ENCODE data around the gene ZNF672.
"Not testable (repeated sequence)": the region's sequence is repeated elsewhere in the genome, so short reads cannot be mapped to it uniquely, and the experiment has no call there.

The ZNF672 gene

GRCh38 chr1:248837781-248838356 is at the start of gene ZNF672:
ZNF672 (plus strand) TSS chr1:248838224; CDS start chr1:248847275, 9,051 bp downstream.
- DNase-seq = peak; percentile 94

- no peak for DNase-seq
Observed at GRCh38 chr1:248788327-248788726, 49.7 kb upstream of the ZNF672 start.

DNA sequence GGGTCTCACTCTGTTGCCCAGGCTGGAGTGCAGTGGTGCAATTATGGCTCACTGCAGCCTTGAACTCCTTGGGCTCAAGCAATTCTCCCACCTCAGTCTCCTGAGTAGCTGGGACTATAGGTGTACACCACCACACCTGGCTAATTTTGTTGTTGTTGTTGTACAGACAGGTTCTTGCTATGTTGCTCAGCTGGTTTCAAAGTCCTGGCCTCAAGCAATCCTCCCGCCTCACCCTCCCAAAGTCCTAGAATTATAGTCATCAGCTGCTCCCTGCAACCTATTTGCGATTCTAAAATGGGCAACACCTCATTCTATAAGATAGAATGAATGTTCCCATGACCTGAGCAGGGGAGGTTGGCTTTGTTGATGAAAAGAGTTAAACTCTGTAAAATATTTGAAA is 48.7 kb upstream of the ZNF672 start:
- not testable (repeated sequence) for DNase-seq

GRCh38 chr1:248790456-248790855 is 47.6 kb upstream of the ZNF672 start:
- no peak for DNase-seq

- DNase-seq = no peak
Observed at GRCh38 chr1:248791010-248791409, 47.0 kb upstream of the ZNF672 start.

DNA sequence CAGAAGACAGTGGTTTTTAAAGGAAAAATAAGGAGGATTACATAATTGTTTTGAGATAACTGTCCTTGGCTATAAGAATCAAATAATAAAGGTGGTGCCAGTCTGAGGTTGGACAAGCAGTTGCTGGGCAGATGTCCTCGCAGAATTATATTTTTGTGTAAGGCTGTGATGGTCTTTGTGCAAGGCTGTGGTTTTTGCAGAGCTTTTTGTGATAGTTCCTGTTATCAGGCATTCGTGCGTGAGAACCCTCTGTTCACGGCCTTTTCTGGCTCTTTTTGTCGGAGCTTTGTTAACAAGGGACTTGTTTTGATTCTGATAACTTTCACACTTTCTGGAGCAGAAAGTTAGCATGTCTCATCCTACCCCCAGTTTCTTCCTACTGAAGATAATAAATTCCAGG is 45.7 kb upstream of the ZNF672 start:
- DNase-seq = no peak

GRCh38 chr1:248793592-248793991 is 44.4 kb upstream of the ZNF672 start:
- no peak for DNase-seq

- not testable (repeated sequence) for DNase-seq
Observed at GRCh38 chr1:248794663-248795062, 43.4 kb upstream of the ZNF672 start.

- no peak for DNase-seq
Observed at GRCh38 chr1:248798791-248799190, 39.2 kb upstream of the ZNF672 start.

- DNase-seq = no peak
Observed at GRCh38 chr1:248800459-248800858, 37.6 kb upstream of the ZNF672 start.

- DNase-seq = no peak
Observed at GRCh38 chr1:248802454-248802853, 35.6 kb upstream of the ZNF672 start.

DNA sequence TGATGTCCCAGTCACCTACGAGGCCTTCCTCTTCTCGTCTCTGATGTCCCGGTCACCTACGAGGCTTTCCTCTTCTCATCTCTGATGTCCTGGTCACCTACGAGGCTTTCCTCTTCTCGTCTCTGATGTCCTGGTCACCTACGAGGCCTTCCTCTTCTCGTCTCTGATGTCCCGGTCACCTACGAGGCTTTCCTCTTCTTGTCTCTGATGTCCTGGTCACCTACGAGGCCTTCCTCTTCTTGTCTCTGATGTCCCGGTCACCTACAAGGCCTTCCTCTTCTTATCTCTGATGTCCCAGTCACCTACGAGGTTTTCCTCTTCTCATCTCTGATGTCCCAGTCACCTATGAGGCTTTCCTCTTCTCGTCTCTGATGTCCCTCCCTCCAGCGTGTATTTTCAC is 34.5 kb upstream of the ZNF672 start:
- DNase-seq = not testable (repeated sequence)

GRCh38 chr1:248804771-248805681 is 33.0 kb upstream of the ZNF672 start:
- no peak for DNase-seq

- no peak for DNase-seq
Observed at GRCh38 chr1:248805876-248806275, 32.1 kb upstream of the ZNF672 start.

DNA sequence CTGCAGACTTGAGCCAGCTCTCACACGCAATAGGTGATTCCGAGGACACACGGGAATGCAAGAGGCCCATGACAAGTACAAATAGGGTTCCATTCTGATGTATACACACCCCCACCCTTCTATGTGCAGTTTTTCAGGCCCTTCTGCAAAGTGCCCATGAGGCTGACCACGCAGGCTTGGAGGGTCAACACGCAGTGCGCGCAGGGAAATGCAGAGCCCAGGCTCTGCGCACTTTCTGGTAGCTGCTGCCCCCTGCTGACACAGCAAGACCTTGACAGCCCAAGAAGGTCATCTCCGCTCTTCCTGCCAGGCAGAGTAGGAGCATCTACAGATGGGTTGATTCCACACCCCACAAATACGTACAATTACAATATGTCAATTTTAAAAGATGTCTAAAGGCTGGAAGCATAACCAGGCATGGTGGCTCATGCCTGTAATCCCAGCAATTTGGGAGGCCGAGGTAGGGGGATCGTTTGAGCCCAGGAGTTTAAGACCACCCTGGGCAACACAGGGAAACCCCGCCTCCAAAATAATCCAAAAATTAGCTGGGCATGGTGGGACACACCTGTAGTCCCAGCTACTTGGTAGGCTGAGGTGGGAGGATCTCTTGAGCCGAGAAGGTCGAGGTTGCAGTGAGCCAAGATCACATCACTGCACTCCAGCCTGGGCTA is 30.8 kb upstream of the ZNF672 start:
- DNase-seq = peak; percentile 61 to 72

GRCh38 chr1:248808876-248809275 is 29.1 kb upstream of the ZNF672 start:
- no peak for DNase-seq

DNA sequence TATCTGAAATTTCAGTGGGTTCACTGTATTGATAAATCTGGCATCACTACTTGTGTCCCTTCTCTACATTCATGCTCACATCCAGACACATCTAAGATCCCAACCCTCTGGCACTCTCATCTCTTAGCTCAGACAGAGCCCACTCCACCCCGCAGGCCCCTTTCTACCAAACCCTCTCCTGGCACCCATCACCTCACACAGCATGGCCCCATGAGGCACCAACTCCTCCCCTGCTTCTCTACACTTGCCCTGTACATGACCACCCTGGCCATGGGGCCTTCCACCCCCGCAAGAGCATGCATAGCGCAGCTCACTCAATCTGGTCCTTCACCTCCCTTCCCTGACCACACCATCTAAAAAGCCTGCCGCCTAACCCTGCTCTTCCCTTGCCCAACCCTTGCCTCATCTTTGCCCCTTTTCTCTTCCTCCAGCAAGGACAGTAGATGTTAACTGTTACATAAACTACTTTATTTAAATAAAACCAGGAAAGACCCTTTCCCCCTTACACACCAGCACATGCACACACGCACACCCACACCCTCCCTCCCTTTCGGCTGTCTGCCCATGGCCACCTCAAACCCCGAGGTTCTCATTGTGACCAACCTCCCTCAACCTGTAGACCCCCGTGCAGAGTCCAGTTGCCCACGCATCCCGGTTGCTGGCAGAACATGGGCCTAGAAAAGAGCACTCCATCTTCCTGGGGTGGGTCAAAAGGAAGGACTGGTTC is 27.9 kb upstream of the ZNF672 start:
- no peak for DNase-seq

GRCh38 chr1:248810727-248811513 is 27.1 kb upstream of the ZNF672 start:
- no peak for DNase-seq

DNA sequence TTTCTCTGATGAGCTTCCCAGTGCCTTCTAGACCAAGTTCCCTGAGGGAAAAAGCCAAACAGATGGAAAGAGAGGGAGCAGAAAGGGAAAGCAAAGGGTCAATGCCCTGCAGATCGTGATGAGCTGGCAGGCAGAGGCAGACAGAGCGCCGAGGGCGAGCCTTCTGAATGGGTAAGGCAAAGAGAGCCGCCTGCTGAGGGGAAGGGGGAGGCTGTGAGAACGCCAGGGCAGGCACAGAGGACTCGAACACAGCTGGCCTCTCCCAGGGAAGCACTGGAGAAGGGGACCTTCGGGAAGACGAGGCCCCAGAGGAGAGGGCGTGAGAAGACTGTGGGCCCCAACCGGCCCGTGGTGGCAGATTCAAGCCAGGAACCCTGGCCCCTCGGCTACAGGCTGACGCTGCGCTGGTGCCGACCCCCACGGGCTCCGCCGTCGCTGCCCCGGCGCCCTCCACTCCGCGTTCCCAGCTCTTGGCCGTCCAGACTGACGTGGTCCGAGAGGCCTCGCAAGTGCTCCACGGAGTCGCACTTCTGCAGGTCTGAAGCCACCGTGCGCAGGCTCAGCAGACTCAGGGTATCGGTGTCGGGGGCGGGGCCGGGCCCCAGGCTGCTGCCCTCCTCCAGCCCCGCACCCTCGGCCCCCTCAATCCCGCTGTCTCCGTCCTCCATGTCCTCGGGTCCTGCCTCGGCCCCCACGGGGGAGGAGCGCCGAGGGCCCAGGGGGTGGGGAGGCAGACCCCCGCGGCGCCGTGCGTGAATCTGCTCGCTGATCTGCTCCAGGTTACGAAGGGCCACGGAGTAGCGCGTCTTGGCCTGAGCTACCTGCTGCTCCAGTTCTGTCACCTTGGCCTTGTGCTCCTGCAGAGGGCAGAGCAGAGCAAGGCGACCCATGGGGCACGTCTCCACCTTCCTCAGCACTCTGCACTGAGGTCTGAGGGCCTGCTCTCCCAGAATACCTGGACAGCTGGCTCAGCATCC is 26.2 kb upstream of the ZNF672 start:
- no peak for DNase-seq

GRCh38 chr1:248812736-248813425 is 25.1 kb upstream of the ZNF672 start:
- DNase-seq = no peak

Measured in stimulated activated CD4-positive, alpha-beta T cell treated with anti-CD3 and anti-CD28 coated beads, Interleukin-2, amount 100 ng/mL, for 24 hours (primary cell).